H9 (cell line): Measurements from ENCODE around the gene PDE4B. TPM values are rescaled to one million over a fixed set of nuclear protein-coding genes. Genes with fewer than 3 reads are reported as not detected.

Experiments used
- DNase-seq: peaks from one replicate; pipeline ENCODE4 v3.0.0-alpha.2; 2017
- H2AFZ ChIP-seq: one replicate; pipeline ENCODE4 v1.6.1; 2013; ENCODE audit warnings: mild to moderate bottlenecking, low read length, control low read depth, moderate library complexity
- H2AK5ac ChIP-seq: 2 replicates; pipeline ENCODE4 v1.6.1; 2013; ENCODE audit warnings: low read length, control low read depth, mixed read lengths; ENCODE audit not compliant: insufficient read length
- H2BK120ac ChIP-seq: one replicate; pipeline ENCODE4 v1.6.1; 2013; ENCODE audit warnings: low read depth, mild to moderate bottlenecking, low read length, control low read depth, inconsistent platforms; ENCODE audit not compliant: poor library complexity, severe bottlenecking
- H2BK12ac ChIP-seq: 2 replicates; pipeline ENCODE4 v1.6.1; 2013; ENCODE audit warnings: low read length, control low read depth, mixed read lengths, low read depth; ENCODE audit not compliant: insufficient read length
- H2BK15ac ChIP-seq: 2 replicates; pipeline ENCODE4 v1.6.1; 2013; ENCODE audit warnings: low read depth, low read length, control low read depth
- H2BK20ac ChIP-seq: one replicate; pipeline ENCODE4 v1.6.1; 2013; ENCODE audit warnings: low read depth, mild to moderate bottlenecking, low read length, control low read depth, inconsistent platforms; ENCODE audit not compliant: poor library complexity, severe bottlenecking
- H2BK5ac ChIP-seq: 2 replicates; pipeline ENCODE4 v1.6.1; 2013; ENCODE audit warnings: low read length, control low read depth, mixed read lengths; ENCODE audit not compliant: insufficient read length
- H3K14ac ChIP-seq: 2 replicates; pipeline ENCODE4 v1.6.1; 2013; ENCODE audit warnings: low read length, control low read depth; ENCODE audit not compliant: insufficient read depth
- H3K18ac ChIP-seq: 2 replicates; pipeline ENCODE4 v1.6.1; 2013; ENCODE audit warnings: low read depth, mild to moderate bottlenecking, mixed read lengths, low read length, control low read depth; ENCODE audit not compliant: insufficient read length
- H3K23ac ChIP-seq: 2 replicates; pipeline ENCODE4 v1.6.1; 2013; ENCODE audit warnings: low read length, control low read depth, mixed read lengths, low read depth; ENCODE audit not compliant: insufficient read length
- H3K23me2 ChIP-seq: 2 replicates; pipeline ENCODE4 v1.6.1; 2013; ENCODE audit warnings: low read depth, mild to moderate bottlenecking, mixed read lengths, low read length, control low read depth; ENCODE audit not compliant: insufficient read length, poor library complexity, severe bottlenecking
- H3K27ac ChIP-seq: 2 replicates; pipeline ENCODE4 v1.5.1; 2013; ENCODE audit warnings: low read length, control low read depth, mixed read lengths, low read depth; ENCODE audit not compliant: insufficient read length
- H3K27me3 ChIP-seq: 2 replicates; pipeline ENCODE4 v1.6.1; 2013; ENCODE audit warnings: low read length, control low read depth, inconsistent platforms; ENCODE audit not compliant: insufficient read depth
- H3K4ac ChIP-seq: 2 replicates; pipeline ENCODE4 v1.6.1; 2013; ENCODE audit warnings: low read depth, mild to moderate bottlenecking, control low read depth, inconsistent platforms, low read length, moderate library complexity
- H3K4me1 ChIP-seq: 2 replicates; pipeline ENCODE4 v1.6.1; 2013; ENCODE audit warnings: low read length, control low read depth, inconsistent platforms; ENCODE audit not compliant: insufficient read depth
- H3K4me2 ChIP-seq: 2 replicates; pipeline ENCODE4 v1.6.1; 2013; ENCODE audit warnings: low read length, control low read depth, mixed read lengths; ENCODE audit not compliant: insufficient read length, insufficient read depth
- H3K56ac ChIP-seq: 2 replicates; pipeline ENCODE4 v1.6.1; 2013; ENCODE audit warnings: low read depth, mild to moderate bottlenecking, mixed read lengths, low read length, control low read depth; ENCODE audit not compliant: insufficient read length
- H3K79me1 ChIP-seq: 2 replicates; pipeline ENCODE4 v1.6.1; 2013; ENCODE audit warnings: low read depth, mild to moderate bottlenecking, moderate library complexity, low read length, control low read depth, inconsistent platforms; ENCODE audit not compliant: insufficient read depth, poor library complexity, severe bottlenecking
- H3K79me2 ChIP-seq: 2 replicates; pipeline ENCODE4 v1.6.1; 2013; ENCODE audit warnings: low read length, control low read depth, inconsistent platforms; ENCODE audit not compliant: insufficient read depth
- H3K9ac ChIP-seq: 2 replicates; pipeline ENCODE4 v1.6.1; 2013; ENCODE audit warnings: low read length, control low read depth, mixed read lengths; ENCODE audit not compliant: insufficient read length; ENCODE audit errors: extremely low read depth
- H3K9me3 ChIP-seq: one replicate; pipeline ENCODE4 v1.6.1; 2013; ENCODE audit warnings: low read depth, low read length, inconsistent platforms; ENCODE audit not compliant: control insufficient read depth
- H3T11ph ChIP-seq: one replicate; pipeline ENCODE4 v1.6.1; 2013; ENCODE audit warnings: mild to moderate bottlenecking, low read length, control low read depth, inconsistent platforms
- H4K20me1 ChIP-seq: one replicate; pipeline ENCODE4 v1.6.1; 2013; ENCODE audit not compliant: control insufficient read depth, insufficient read length, insufficient read depth
- H4K5ac ChIP-seq: 2 replicates; pipeline ENCODE4 v1.6.1; 2013; ENCODE audit warnings: low read depth, mild to moderate bottlenecking, mixed read lengths, low read length, control low read depth; ENCODE audit not compliant: insufficient read length
- H4K8ac ChIP-seq: replicated peaks from 2 replicates; pipeline ENCODE4 v1.6.1; 2013; ENCODE audit warnings: low read length, control low read depth, mixed read lengths, low read depth; ENCODE audit not compliant: insufficient read length
- H4K91ac ChIP-seq: 2 replicates; pipeline ENCODE4 v1.6.1; 2013; ENCODE audit warnings: low read depth, mild to moderate bottlenecking, moderate library complexity, mixed read lengths, low read length, control low read depth; ENCODE audit not compliant: insufficient read length
- H3K27ac Mint-ChIP-seq, 3 experiments: 2 replicates in 2 of 3; 3 replicates in 1 of 3; pipeline ENCODE4 v1.8.0; 2020 to 2021; ENCODE audit warnings: mixed read lengths in 3 of 3, mild to moderate bottlenecking in 1 of 3, moderate library complexity in 1 of 3
- H3K27me3 Mint-ChIP-seq: 2 replicates; pipeline ENCODE4 v1.8.0; 2021; ENCODE audit warnings: low read depth, mild to moderate bottlenecking, moderate library complexity, mixed read lengths
- H3K36me3 Mint-ChIP-seq, 3 experiments: 2 replicates in 2 of 3; 3 replicates in 1 of 3; pipeline ENCODE4 v1.8.0; 2020 to 2021; ENCODE audit warnings: low read depth in 3 of 3, mixed read lengths in 3 of 3; ENCODE audit not compliant: insufficient read depth in 1 of 3
- H3K4me1 Mint-ChIP-seq, 2 experiments: 2 replicates each; pipeline ENCODE4 v1.8.0; 2020; ENCODE audit warnings: mixed read lengths in 2 of 2
- H3K4me3 Mint-ChIP-seq, 2 experiments: 2 replicates in 1 of 2; 3 replicates in 1 of 2; pipeline ENCODE4 v1.8.0; 2020 to 2021; ENCODE audit warnings: mild to moderate bottlenecking in 2 of 2, mixed read lengths in 2 of 2, moderate library complexity in 1 of 2
- H3K9me3 Mint-ChIP-seq, 2 experiments: 2 replicates in 1 of 2; 3 replicates in 1 of 2; pipeline ENCODE4 v1.8.0; 2020; ENCODE audit warnings: mild to moderate bottlenecking in 2 of 2, mixed read lengths in 2 of 2, moderate library complexity in 1 of 2
- CTCF ChIP-seq: fragments of 200-600 bp; sonication (generic); conservative IDR thresholded peaks from 3 replicates; pipeline ENCODE4 v1.8.0; 2021; ENCODE audit warnings: antibody characterized with exemption, mild to moderate bottlenecking
- WGBS: extraction: QIAGEN DNeasy Blood & Tissue Kit; methylation state at CpG from one replicate; pipeline ENCODE4 v1.1.7; 2013; ENCODE audit warnings: missing lambda C conversion rate, low lambda C conversion rate, mixed read lengths; ENCODE audit not compliant: insufficient read length; ENCODE audit errors: extremely low coverage; 5-methylcytosine and 5-hydroxymethylcytosine counted together
- total RNA-seq: library from RNA; stranded (reverse); gene quantifications from 2 replicates; pipeline ENCODE4 v1.2.1, GENCODE V29; 2021

The PDE4B gene
- total RNA-seq, 1 experiment from 2014 or later: 19.8 TPM

GRCh38 chr1:66294707-66295370 is 502.1 kb downstream of the PDE4B start:
- Histone ChIP-seq H3T11ph (no peak overlapping the region), H4K8ac (no peak overlapping the region), H3K27me3 (no peaks in the 10 kb centered on the region), H3K4me1 (no peaks in the 10 kb centered on the region), H3K79me1 (no peaks in the 10 kb centered on the region), H2BK12ac (no peak overlapping the region), H2AK5ac (no peak overlapping the region), H2AFZ (no peak overlapping the region), H3K79me2 (no peaks in the 10 kb centered on the region), H2BK120ac (no peak overlapping the region), H3K27ac (no peak overlapping the region), H2BK20ac (no peak overlapping the region), H3K23ac (no peak overlapping the region), H2BK5ac (no peak overlapping the region), H3K23me2 (no peaks in the 10 kb centered on the region), H4K91ac (no peak overlapping the region), H2BK15ac (no peak overlapping the region), H3K4me2 (no peak overlapping the region), H3K18ac (no peak overlapping the region), H3K56ac (no peak overlapping the region), H3K9ac (no peak overlapping the region), H3K4ac (no peak overlapping the region), H3K9me3 (no peaks in the 10 kb centered on the region), H4K5ac (no peak overlapping the region), H4K20me1 (no peaks in the 10 kb centered on the region), H3K14ac (no peak overlapping the region)
- Mint-ChIP-seq H3K27ac (peak overlapping the region in 1 of 3 experiments; percentile 17; a peak in 1 of 7 replicates), H3K9me3 (no peaks in the 10 kb centered on the region), H3K36me3 (no peaks in the 10 kb centered on the region), H3K27me3 (no peaks in the 10 kb centered on the region), H3K4me3 (no peak overlapping the region), H3K4me1 (no peaks in the 10 kb centered on the region)
- WGBS: no CpG with 5 or more reads among the region's 2 CpGs
- no peak for TF ChIP-seq CTCF
- no peak for DNase-seq
